GM19467 (cell line): Measurements from ENCODE around the gene KLHL4.
"Not testable (repeated sequence)": the region's sequence is repeated elsewhere in the genome, so short reads cannot be mapped to it uniquely, and the experiment has no call there.

ENCODE experiments used
- ATAC-seq: cut with Tn5 transposase; IDR thresholded peaks from one replicate; pipeline ENCODE4 v1.9.1; 2021; ENCODE audit warnings: mild to moderate bottlenecking, moderate library complexity; ENCODE audit not compliant: unreplicated experiment

The KLHL4 gene

GRCh38 chrX:87517571-87518141 is at the start of gene KLHL4:
Gene KLHL4, plus strand, starts transcription at chrX:87517802. Its CDS starts 92 bp downstream, at chrX:87517894.
- no peak for ATAC-seq

GRCh38 chrX:87468941-87469340 is 48.7 kb upstream of the KLHL4 start:
- ATAC-seq = no peak

GRCh38 chrX:87475793-87476192 is 41.8 kb upstream of the KLHL4 start:
- ATAC-seq = no peak

- ATAC-seq = not testable (repeated sequence)
Measured at GRCh38 chrX:87478703-87479102, 38.9 kb upstream of the KLHL4 start.

GRCh38 chrX:87489071-87489470 is 28.5 kb upstream of the KLHL4 start:
- ATAC-seq = no peak

- no peak for ATAC-seq
Measured at GRCh38 chrX:87515836-87516235, 1.8 kb upstream of the KLHL4 start.

GRCh38 chrX:87516717-87517121 is 883 bp upstream of the KLHL4 start:
- no peak for ATAC-seq

- ATAC-seq = no peak
Measured at GRCh38 chrX:87518504-87518903, 902 bp downstream of the KLHL4 start.

GRCh38 chrX:87525771-87526229 is 8.2 kb downstream of the KLHL4 start:
- ATAC-seq = no peak

- ATAC-seq = no peak
Measured at GRCh38 chrX:87526281-87526680, 8.7 kb downstream of the KLHL4 start.

GRCh38 chrX:87528487-87528886 is 10.9 kb downstream of the KLHL4 start:
- ATAC-seq = no peak

- no peak for ATAC-seq
Measured at GRCh38 chrX:87571964-87572363, 54.4 kb downstream of the KLHL4 start.

GRCh38 chrX:87572901-87573300 is 55.3 kb downstream of the KLHL4 start:
- no peak for ATAC-seq

- no peak for ATAC-seq
Measured at GRCh38 chrX:87578978-87579377, 61.4 kb downstream of the KLHL4 start.

- no peak for ATAC-seq
Measured at GRCh38 chrX:87580862-87581261, 63.3 kb downstream of the KLHL4 start.

GRCh38 chrX:87582453-87582852 is 64.9 kb downstream of the KLHL4 start:
- no peak for ATAC-seq

GRCh38 chrX:87583679-87584078 is 66.1 kb downstream of the KLHL4 start:
- no peak for ATAC-seq

GRCh38 chrX:87616371-87616770 is 98.8 kb downstream of the KLHL4 start:
- no peak for ATAC-seq

- ATAC-seq = no peak
Measured at GRCh38 chrX:87621697-87622096, 104.1 kb downstream of the KLHL4 start.

- ATAC-seq = no peak
Measured at GRCh38 chrX:87626996-87627395, 109.4 kb downstream of the KLHL4 start.

GRCh38 chrX:87634361-87634760 is 116.8 kb downstream of the KLHL4 start:
- no peak for ATAC-seq

GRCh38 chrX:87636533-87636932 is 118.9 kb downstream of the KLHL4 start:
- ATAC-seq = no peak

GRCh38 chrX:87641439-87641838 is 123.8 kb downstream of the KLHL4 start:
- ATAC-seq = not testable (repeated sequence)
